Mammary epithelial cell (primary cell): ENCODE results near the gene SVIL.
"Not testable (repeated sequence)": the region's sequence is repeated elsewhere in the genome, so short reads cannot be mapped to it uniquely, and the experiment has no call there.

ENCODE experiments used
- EZH2 ChIP-seq: IDR thresholded peaks from 2 replicates; pipeline ENCODE4 v1.6.1; 2012; ENCODE audit warnings: low read length, inconsistent platforms, borderline replicate concordance
- TF ChIP-seq, protein P1 (sequence below), 2 donors: IDR thresholded peaks in 1 of 2; conservative IDR thresholded peaks in 1 of 2; 2 replicates each; pipeline ENCODE4 v1.5.1; 2011 to 2012; ENCODE audit warnings: inconsistent platforms in 2 of 2, low read length in 2 of 2, mild to moderate bottlenecking in 2 of 2, control low read depth in 1 of 2, low read depth in 1 of 2; ENCODE audit not compliant: insufficient read depth in 1 of 2; ENCODE audit errors: extremely low read depth in 1 of 2

DNA sequence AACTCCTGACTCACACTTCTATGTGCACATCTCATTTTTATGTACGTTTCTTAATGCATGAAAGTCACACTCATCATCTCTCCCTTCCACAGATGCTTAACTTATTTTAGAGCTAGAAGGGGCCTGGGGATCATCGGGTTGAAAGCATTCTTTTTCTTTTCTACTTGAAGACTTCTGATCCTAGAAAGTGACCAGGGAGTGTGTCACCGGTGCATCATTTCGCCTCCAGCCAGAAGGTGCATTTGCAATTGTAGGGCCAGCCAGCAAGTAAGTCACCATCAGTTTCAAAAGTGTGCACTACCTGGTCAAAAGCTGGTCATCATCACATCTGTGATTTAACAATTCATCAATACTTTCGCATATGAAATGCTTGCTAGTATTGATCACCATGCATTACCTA is 123.0 kb downstream of the SVIL start:
- TF ChIP-seq, protein P1, sequence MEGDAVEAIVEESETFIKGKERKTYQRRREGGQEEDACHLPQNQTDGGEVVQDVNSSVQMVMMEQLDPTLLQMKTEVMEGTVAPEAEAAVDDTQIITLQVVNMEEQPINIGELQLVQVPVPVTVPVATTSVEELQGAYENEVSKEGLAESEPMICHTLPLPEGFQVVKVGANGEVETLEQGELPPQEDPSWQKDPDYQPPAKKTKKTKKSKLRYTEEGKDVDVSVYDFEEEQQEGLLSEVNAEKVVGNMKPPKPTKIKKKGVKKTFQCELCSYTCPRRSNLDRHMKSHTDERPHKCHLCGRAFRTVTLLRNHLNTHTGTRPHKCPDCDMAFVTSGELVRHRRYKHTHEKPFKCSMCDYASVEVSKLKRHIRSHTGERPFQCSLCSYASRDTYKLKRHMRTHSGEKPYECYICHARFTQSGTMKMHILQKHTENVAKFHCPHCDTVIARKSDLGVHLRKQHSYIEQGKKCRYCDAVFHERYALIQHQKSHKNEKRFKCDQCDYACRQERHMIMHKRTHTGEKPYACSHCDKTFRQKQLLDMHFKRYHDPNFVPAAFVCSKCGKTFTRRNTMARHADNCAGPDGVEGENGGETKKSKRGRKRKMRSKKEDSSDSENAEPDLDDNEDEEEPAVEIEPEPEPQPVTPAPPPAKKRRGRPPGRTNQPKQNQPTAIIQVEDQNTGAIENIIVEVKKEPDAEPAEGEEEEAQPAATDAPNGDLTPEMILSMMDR (conservative IDR thresholded peaks at IDR 0.05 in 1 of 2, IDR thresholded peaks at IDR 0.05 in 1 of 2; ENCODE audit: extremely low read depth in 1 of 2, insufficient read depth in 1 of 2, low read depth in 1 of 2, low read length in 2 of 2): not testable (repeated sequence)
- TF ChIP-seq EZH2: not testable (repeated sequence)
